ENCODE measurements around the gene GPS2. TPM values are rescaled to one million over a fixed set of nuclear protein-coding genes. Genes with fewer than 3 reads are reported as not detected.

GPS2 gene
- polyA plus RNA-seq, 1 donor (not counting 4 experiments of a cell fraction or from before 2014, with no cell fraction given): 24.7 TPM

DNA sequence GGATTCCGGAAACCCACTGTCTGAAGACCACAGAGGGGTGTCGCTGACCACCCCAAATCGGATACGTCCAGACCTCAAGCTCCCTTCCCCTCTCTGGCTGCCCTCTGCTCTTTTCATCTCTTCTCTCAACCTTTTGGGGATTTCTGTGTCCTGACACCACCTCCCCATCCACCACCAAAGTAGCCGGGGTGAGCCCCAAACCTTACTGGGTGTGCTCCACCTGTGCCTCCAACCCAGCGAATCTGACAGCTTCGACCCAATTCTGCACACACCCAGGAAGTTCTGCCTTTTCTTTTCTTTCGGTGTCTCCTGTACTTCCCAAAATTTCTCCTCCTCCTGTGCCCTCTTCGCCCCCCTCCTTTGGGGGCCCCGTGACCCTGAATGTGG, 37.3 kb upstream of the GPS2 start:
- FAIRE-seq: no peak
- H3K27me3 ChIP-seq (ENCODE audit: control insufficient read depth, extremely low read depth, insufficient read depth, low read length): no peaks in the 10 kb centered on the region
- H2AFZ ChIP-seq (ENCODE audit: control insufficient read depth, low read length): no peak overlapping the region
- no peaks in the 10 kb centered on the region for H3K9me1 ChIP-seq (ENCODE audit: control insufficient read depth, extremely low read depth, insufficient read depth, low read length)
- H3K9ac ChIP-seq (ENCODE audit: control insufficient read depth, extremely low read depth, insufficient read depth, low read length): peak overlapping the region; percentile 99
- H3K4me3 ChIP-seq (ENCODE audit: control insufficient read depth in 2 of 3, extremely low read depth in 1 of 3, insufficient read depth in 2 of 3, low read depth in 1 of 3, low read length in 3 of 3): peak overlapping the region; percentile 58 to 74 (median 66)
- H4K20me1 ChIP-seq (ENCODE audit: control insufficient read depth, extremely low read depth, insufficient read depth, low read length): no peaks in the 10 kb centered on the region
- TF ChIP-seq, protein P1, sequence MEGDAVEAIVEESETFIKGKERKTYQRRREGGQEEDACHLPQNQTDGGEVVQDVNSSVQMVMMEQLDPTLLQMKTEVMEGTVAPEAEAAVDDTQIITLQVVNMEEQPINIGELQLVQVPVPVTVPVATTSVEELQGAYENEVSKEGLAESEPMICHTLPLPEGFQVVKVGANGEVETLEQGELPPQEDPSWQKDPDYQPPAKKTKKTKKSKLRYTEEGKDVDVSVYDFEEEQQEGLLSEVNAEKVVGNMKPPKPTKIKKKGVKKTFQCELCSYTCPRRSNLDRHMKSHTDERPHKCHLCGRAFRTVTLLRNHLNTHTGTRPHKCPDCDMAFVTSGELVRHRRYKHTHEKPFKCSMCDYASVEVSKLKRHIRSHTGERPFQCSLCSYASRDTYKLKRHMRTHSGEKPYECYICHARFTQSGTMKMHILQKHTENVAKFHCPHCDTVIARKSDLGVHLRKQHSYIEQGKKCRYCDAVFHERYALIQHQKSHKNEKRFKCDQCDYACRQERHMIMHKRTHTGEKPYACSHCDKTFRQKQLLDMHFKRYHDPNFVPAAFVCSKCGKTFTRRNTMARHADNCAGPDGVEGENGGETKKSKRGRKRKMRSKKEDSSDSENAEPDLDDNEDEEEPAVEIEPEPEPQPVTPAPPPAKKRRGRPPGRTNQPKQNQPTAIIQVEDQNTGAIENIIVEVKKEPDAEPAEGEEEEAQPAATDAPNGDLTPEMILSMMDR (optimal IDR thresholded peaks at IDR 0.05 in 1 of 3, IDR thresholded peaks at IDR 0.05 in 1 of 3, conservative IDR thresholded peaks at IDR 0.05 in 1 of 3; ENCODE audit: extremely low read depth in 1 of 3, insufficient read depth in 2 of 3, low read length in 3 of 3): peak in 2 of 3 experiments; percentile 46 to 49
- no peak for TF ChIP-seq EZH2 (IDR thresholded peaks at IDR 0.05; ENCODE audit: low read length)
- H3K4me2 ChIP-seq (ENCODE audit: control insufficient read depth, extremely low read depth, insufficient read depth, low read depth, low read length): peak overlapping the region; percentile 95
- H3K27ac ChIP-seq (ENCODE audit: control insufficient read depth, insufficient read depth, low read length): peak overlapping the region; percentile 98
- H3K36me3 ChIP-seq (ENCODE audit: control insufficient read depth in 2 of 2, extremely low read depth in 1 of 2, insufficient read depth in 2 of 2, low read length in 2 of 2): no peaks in the 10 kb centered on the region
- H3K9me3 ChIP-seq (ENCODE audit: control insufficient read depth, low read depth, low read length): no peaks in the 10 kb centered on the region
- H3K4me1 ChIP-seq (ENCODE audit: control insufficient read depth, extremely low read depth, insufficient read depth, low read length): peaks cover 40% of the 10 kb centered on the region
- dilution Hi-C loops (cut with MboI; ENCODE audit: extremely low pct_ligation_motif_present, low sequenced_read_pairs): no loop called here
- DNase-seq (ENCODE audit: low read depth, low spot score): no peak
- peaks cover 23% of the 10 kb centered on the region for H3K79me2 ChIP-seq (ENCODE audit: control insufficient read depth, insufficient read depth, low read length)

DNA sequence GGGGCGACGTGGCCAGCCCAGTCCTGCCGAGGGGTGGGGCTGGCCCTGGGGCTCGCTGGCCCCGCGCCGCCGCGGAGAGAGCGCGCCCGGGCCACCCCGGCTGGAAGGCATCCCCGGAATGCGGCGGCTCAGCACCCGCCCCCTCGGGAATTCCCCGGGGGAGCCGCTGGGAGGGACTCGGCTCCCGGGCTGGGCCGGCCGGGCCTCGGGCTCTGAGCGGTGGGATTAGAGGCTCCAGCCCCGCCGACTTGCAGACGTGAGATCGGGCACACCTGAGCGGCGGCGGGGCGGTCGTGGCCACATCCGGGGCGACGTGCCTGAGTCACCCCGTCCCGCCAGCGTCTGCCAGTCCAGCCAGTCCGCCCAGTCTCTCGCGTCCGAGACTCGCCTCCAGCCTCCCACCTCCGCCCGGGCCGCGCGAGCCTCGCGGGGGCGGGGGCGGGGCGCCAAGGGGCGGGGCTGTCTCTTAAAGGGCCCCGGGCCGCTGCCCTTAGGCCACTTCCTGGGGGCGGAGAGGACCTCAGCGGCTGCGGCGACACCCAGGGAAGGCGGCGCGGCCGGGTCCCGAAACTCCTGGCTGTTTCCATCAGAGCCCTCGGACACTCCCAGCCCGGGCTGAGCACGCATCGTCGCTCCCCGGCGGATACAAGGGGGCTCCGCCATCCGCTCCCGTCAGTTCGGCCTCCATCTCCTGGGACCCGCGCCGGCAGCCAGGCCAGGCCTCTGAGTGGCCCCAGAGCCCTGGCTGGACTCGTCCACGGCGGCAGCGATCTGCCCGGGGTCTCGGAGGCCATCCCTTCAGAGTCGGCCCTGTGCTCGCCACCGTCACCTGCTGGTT, 36.7 kb upstream of the GPS2 start, which contains the start of gene KCTD11:
Gene KCTD11 (plus strand): TSS at position 498 of the 838 bp plus-strand sequence.
- dilution Hi-C loops (cut with MboI; ENCODE audit: extremely low pct_ligation_motif_present, low sequenced_read_pairs): no loop called here
- Histone ChIP-seq H2AFZ (ENCODE audit: control insufficient read depth, low read length) (peak within 1 kb of the TSS; percentile 10), H3K4me3 (ENCODE audit: control insufficient read depth in 2 of 3, extremely low read depth in 1 of 3, insufficient read depth in 2 of 3, low read depth in 1 of 3, low read length in 3 of 3) (peak within 1 kb of the TSS; percentile 58 to 94 (median 86)), H3K27ac (ENCODE audit: control insufficient read depth, insufficient read depth, low read length) (peak within 1 kb of the TSS; percentile 98), H3K4me2 (ENCODE audit: control insufficient read depth, extremely low read depth, insufficient read depth, low read depth, low read length) (peak within 1 kb of the TSS; percentile 95), H3K79me2 (ENCODE audit: control insufficient read depth, insufficient read depth, low read length) (peaks cover 23% of the 10 kb centered on the region), H3K27me3 (ENCODE audit: control insufficient read depth, extremely low read depth, insufficient read depth, low read length) (no peaks in the 10 kb centered on the region), H4K20me1 (ENCODE audit: control insufficient read depth, extremely low read depth, insufficient read depth, low read length) (no peaks in the 10 kb centered on the region), H3K36me3 (ENCODE audit: control insufficient read depth in 2 of 2, extremely low read depth in 1 of 2, insufficient read depth in 2 of 2, low read length in 2 of 2) (no peaks in the 10 kb centered on the region), H3K9me1 (ENCODE audit: control insufficient read depth, extremely low read depth, insufficient read depth, low read length) (no peaks in the 10 kb centered on the region), H3K4me1 (ENCODE audit: control insufficient read depth, extremely low read depth, insufficient read depth, low read length) (peaks cover 40% of the 10 kb centered on the region), H3K9me3 (ENCODE audit: control insufficient read depth, low read depth, low read length) (no peaks in the 10 kb centered on the region), H3K9ac (ENCODE audit: control insufficient read depth, extremely low read depth, insufficient read depth, low read length) (peak within 1 kb of the TSS; percentile 99)
- TF ChIP-seq, protein P1 (optimal IDR thresholded peaks at IDR 0.05 in 1 of 3, IDR thresholded peaks at IDR 0.05 in 1 of 3, conservative IDR thresholded peaks at IDR 0.05 in 1 of 3; ENCODE audit: extremely low read depth in 1 of 3, insufficient read depth in 2 of 3, low read length in 3 of 3): peak in 1 of 3 experiments; percentile 73
- TF ChIP-seq EZH2 (IDR thresholded peaks at IDR 0.05; ENCODE audit: low read length): no peak
- DNase-seq (ENCODE audit: low read depth, low spot score) (peak; percentile 86), FAIRE-seq (peak; percentile 79)

Measured in keratinocyte (primary cell).